ENCODE data around the gene UQCRC1.

UQCRC1 gene

GRCh38 chr3:48596676-48597407 is 12.6 kb downstream of the UQCRC1 start:
- TF ChIP-seq CTCF (conservative IDR thresholded peaks at IDR 0.05), result no peak
- H3K27ac ChIP-seq, result no peak overlapping the region

GRCh38 chr3:48596157-48596556 is 13.3 kb downstream of the UQCRC1 start:
- H3K27ac ChIP-seq, result no peak overlapping the region
- no peak for TF ChIP-seq CTCF (conservative IDR thresholded peaks at IDR 0.05)

- no peak for TF ChIP-seq CTCF (conservative IDR thresholded peaks at IDR 0.05)
- H3K27ac ChIP-seq, result no peak overlapping the region
Measured at GRCh38 chr3:48595526-48596121, 13.8 kb downstream of the UQCRC1 start.

GRCh38 chr3:48595075-48595525 is 14.3 kb downstream of the UQCRC1 start, which contains the start of gene COL7A1:
Gene COL7A1 (minus strand): TSS chr3:48595329. CDS start chr3:48595159, 170 bp downstream.
- no peak within 1 kb of the TSS for H3K27ac ChIP-seq
- TF ChIP-seq CTCF (conservative IDR thresholded peaks at IDR 0.05), result no peak

GRCh38 chr3:48594417-48595049 is 14.9 kb downstream of the UQCRC1 start:
- no peak overlapping the region for H3K27ac ChIP-seq
- no peak for TF ChIP-seq CTCF (conservative IDR thresholded peaks at IDR 0.05)

- no peak overlapping the region for H3K27ac ChIP-seq
- no peak for TF ChIP-seq CTCF (conservative IDR thresholded peaks at IDR 0.05)
Measured at GRCh38 chr3:48593337-48593736, 16.1 kb downstream of the UQCRC1 start.

GRCh38 chr3:48592519-48593087 is 16.8 kb downstream of the UQCRC1 start:
- TF ChIP-seq CTCF (conservative IDR thresholded peaks at IDR 0.05), result no peak
- no peak overlapping the region for H3K27ac ChIP-seq
